PFSK-1 (cell line): ENCODE measurements around the gene PAPOLB.

Experiments
- FOXP2 ChIP-seq: optimal IDR thresholded peaks from 2 replicates; pipeline ENCODE3; 2011; ENCODE audit warnings: borderline replicate concordance, control low read depth, inconsistent platforms; ENCODE audit not compliant: insufficient read depth; ENCODE audit errors: extremely low read length, extremely low read depth
- POLR2AphosphoS5 ChIP-seq: IDR thresholded peaks from 2 replicates; pipeline ENCODE4 v1.6.1; 2012; ENCODE audit warnings: low read depth, mild to moderate bottlenecking, control low read depth, low read length, moderate library complexity
- SIN3A ChIP-seq: IDR thresholded peaks from 2 replicates; pipeline ENCODE4 v1.6.1; 2012; ENCODE audit warnings: mild to moderate bottlenecking, low read length, moderate library complexity, borderline replicate concordance; ENCODE audit not compliant: insufficient read depth
- TAF1 ChIP-seq: IDR thresholded peaks from 2 replicates; pipeline ENCODE4 v1.6.1; 2012; ENCODE audit warnings: low read length, control low read depth, borderline replicate concordance; ENCODE audit not compliant: insufficient read depth
- TF ChIP-seq, protein P1 (sequence below), 2 experiments: IDR thresholded peaks; 2 replicates each; pipeline versions ENCODE4 v1.6.1 to v1.8.0; 2011 to 2012; ENCODE audit warnings: low read depth in 2 of 2, low read length in 2 of 2, control low read depth in 1 of 2, inconsistent platforms in 1 of 2, mild to moderate bottlenecking in 1 of 2, moderate library complexity in 1 of 2; ENCODE audit not compliant: insufficient read depth in 1 of 2

GRCh38 chr7:4885317-4885807, 23.5 kb upstream of the PAPOLB start:
- no peak for TF ChIP-seq TAF1
- TF ChIP-seq SIN3A = no peak
- no peak for TF ChIP-seq POLR2AphosphoS5
- TF ChIP-seq, protein P1, sequence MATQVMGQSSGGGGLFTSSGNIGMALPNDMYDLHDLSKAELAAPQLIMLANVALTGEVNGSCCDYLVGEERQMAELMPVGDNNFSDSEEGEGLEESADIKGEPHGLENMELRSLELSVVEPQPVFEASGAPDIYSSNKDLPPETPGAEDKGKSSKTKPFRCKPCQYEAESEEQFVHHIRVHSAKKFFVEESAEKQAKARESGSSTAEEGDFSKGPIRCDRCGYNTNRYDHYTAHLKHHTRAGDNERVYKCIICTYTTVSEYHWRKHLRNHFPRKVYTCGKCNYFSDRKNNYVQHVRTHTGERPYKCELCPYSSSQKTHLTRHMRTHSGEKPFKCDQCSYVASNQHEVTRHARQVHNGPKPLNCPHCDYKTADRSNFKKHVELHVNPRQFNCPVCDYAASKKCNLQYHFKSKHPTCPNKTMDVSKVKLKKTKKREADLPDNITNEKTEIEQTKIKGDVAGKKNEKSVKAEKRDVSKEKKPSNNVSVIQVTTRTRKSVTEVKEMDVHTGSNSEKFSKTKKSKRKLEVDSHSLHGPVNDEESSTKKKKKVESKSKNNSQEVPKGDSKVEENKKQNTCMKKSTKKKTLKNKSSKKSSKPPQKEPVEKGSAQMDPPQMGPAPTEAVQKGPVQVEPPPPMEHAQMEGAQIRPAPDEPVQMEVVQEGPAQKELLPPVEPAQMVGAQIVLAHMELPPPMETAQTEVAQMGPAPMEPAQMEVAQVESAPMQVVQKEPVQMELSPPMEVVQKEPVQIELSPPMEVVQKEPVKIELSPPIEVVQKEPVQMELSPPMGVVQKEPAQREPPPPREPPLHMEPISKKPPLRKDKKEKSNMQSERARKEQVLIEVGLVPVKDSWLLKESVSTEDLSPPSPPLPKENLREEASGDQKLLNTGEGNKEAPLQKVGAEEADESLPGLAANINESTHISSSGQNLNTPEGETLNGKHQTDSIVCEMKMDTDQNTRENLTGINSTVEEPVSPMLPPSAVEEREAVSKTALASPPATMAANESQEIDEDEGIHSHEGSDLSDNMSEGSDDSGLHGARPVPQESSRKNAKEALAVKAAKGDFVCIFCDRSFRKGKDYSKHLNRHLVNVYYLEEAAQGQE (IDR thresholded peaks at IDR 0.05; ENCODE audit: insufficient read depth in 1 of 2, low read depth in 2 of 2, low read length in 2 of 2) = no peak
- TF ChIP-seq FOXP2 = no peak
